ENCODE data around the gene KLHDC3. TPM values are rescaled to one million over a fixed set of nuclear protein-coding genes. Genes with fewer than 3 reads are reported as not detected.

Gene KLHDC3
- total and polyA plus RNA-seq, 2 of the 13 experiments (the other 11 are each of a cell fraction or from before 2014, with no cell fraction given): 78.3 to 91.5 TPM

- no peak for TF ChIP-seq TCF12 (IDR thresholded peaks at IDR 0.05)
- 0 out of 2 replicates have a peak, but pooled peaks have one; percentile 64 for TF ChIP-seq TCF12 (CRISPR knock-in tag; IDR thresholded peaks at IDR 0.05)
- TF ChIP-seq ZNF496 (CRISPR knock-in tag; IDR thresholded peaks at IDR 0.05; ENCODE audit: insufficient replicate concordance): no peak
- 0 out of 2 replicates have a peak, but pooled peaks have one; percentile 13 for TF ChIP-seq RXRA (CRISPR knock-in tag; IDR thresholded peaks at IDR 0.05)
- TF ChIP-seq ZNF501 (CRISPR knock-in tag; IDR thresholded peaks at IDR 0.05): peak; percentile 94
- TF ChIP-seq HDAC6 (IDR thresholded peaks at IDR 0.05; ENCODE audit: low read depth, low read length): no peak
- no peak for TF ChIP-seq ZSCAN22 (CRISPR knock-in tag; IDR thresholded peaks at IDR 0.05)
- TF ChIP-seq NFE2L2 (IDR thresholded peaks at IDR 0.05; ENCODE audit: low read length): no peak
- TF ChIP-seq ZNF839 (CRISPR knock-in tag; IDR thresholded peaks at IDR 0.05; ENCODE audit: borderline replicate concordance): no peak
- no peak for TF ChIP-seq GABPA (IDR thresholded peaks at IDR 0.05; ENCODE audit: low read depth, low read length)
- TF ChIP-seq GABPA (CRISPR knock-in tag; IDR thresholded peaks at IDR 0.05; ENCODE audit: low read depth): 0 out of 2 replicates have a peak, but pooled peaks have one; percentile 39
- no peak for TF ChIP-seq RARG (CRISPR knock-in tag; IDR thresholded peaks at IDR 0.05; ENCODE audit: low read depth)
- no peak for TF ChIP-seq NR3C1 (CRISPR knock-in tag; IDR thresholded peaks at IDR 0.05)
- TF ChIP-seq MTA3 (CRISPR knock-in tag; IDR thresholded peaks at IDR 0.05): no peak
- peak; percentile 57; the same call in 1 of the 2 replicates for TF ChIP-seq ZMAT3 (CRISPR knock-in tag; conservative IDR thresholded peaks at IDR 0.05)
- no peak for TF ChIP-seq FOXA1 (IDR thresholded peaks at IDR 0.05)
- no peak for TF ChIP-seq FOXA1 (CRISPR knock-in tag; IDR thresholded peaks at IDR 0.05)
- TF ChIP-seq NCOA5 (CRISPR knock-in tag; IDR thresholded peaks at IDR 0.05): no peak
- peak; percentile 80 for TF ChIP-seq KLF6 (CRISPR knock-in tag; IDR thresholded peaks at IDR 0.05)
- TF ChIP-seq DR1 (CRISPR knock-in tag; IDR thresholded peaks at IDR 0.05): peak; percentile 96
- TF ChIP-seq ZNF713 (CRISPR knock-in tag; IDR thresholded peaks at IDR 0.05): no peak
- TF ChIP-seq TEAD3 (CRISPR knock-in tag; optimal IDR thresholded peaks at IDR 0.05; ENCODE audit: borderline replicate concordance): peak; percentile 27
- peak; percentile 80 for TF ChIP-seq BRF2 (CRISPR knock-in tag; IDR thresholded peaks at IDR 0.05)
- TF ChIP-seq ARID5B (CRISPR knock-in tag; IDR thresholded peaks at IDR 0.05): peak; percentile 33; the same call in 1 of the 2 replicates
- TF ChIP-seq REPIN1 (CRISPR knock-in tag; IDR thresholded peaks at IDR 0.05; ENCODE audit: borderline replicate concordance, low read depth): peak; percentile 90
- TF ChIP-seq PHF21A (CRISPR knock-in tag; IDR thresholded peaks at IDR 0.05): 0 out of 2 replicates have a peak, but pooled peaks have one; percentile 54
- TF ChIP-seq ZNF577 (CRISPR knock-in tag; IDR thresholded peaks at IDR 0.05; ENCODE audit: borderline replicate concordance, low read depth): no peak
Measured at GRCh38 chr6:42984001-42984923, 29.8 kb upstream of the KLHDC3 start, which contains the start of gene PPP2R5D (continued).
